Upper lobe of right lung (tissue), 1 donor: ENCODE data around the gene ST8SIA5. TPM values are rescaled to one million over a fixed set of nuclear protein-coding genes. Genes with fewer than 3 reads are reported as not detected.
A peak's percentile ranks its signal among the peaks of the same experiment; 100 is the strongest.

Experiments
- ATAC-seq: fragments of 200-7000 bp; cut with Tn5 transposase; one replicate; pipeline ENCODE4 v1.9.1; 2020; ENCODE audit warnings: mild to moderate bottlenecking, moderate library complexity
- DNase-seq: peaks from one replicate; pipeline ENCODE4 v3.0.0-alpha.2; 2020
- H3K27ac ChIP-seq: fragments of 200-600 bp; one replicate; pipeline ENCODE4 v1.8.0; 2022
- H3K27me3 ChIP-seq: fragments of 200-600 bp; one replicate; pipeline ENCODE4 v1.8.0; 2022; ENCODE audit warnings: mild to moderate bottlenecking
- H3K36me3 ChIP-seq: fragments of 200-600 bp; one replicate; pipeline ENCODE4 v1.8.0; 2022
- H3K4me1 ChIP-seq: fragments of 200-600 bp; one replicate; pipeline ENCODE4 v1.8.0; 2022
- H3K4me3 ChIP-seq: fragments of 200-600 bp; one replicate; pipeline ENCODE4 v1.8.0; 2022; ENCODE audit warnings: mild to moderate bottlenecking
- H3K9me3 ChIP-seq: fragments of 200-600 bp; one replicate; pipeline ENCODE4 v1.8.0; 2022
- intact Hi-C: fragments of 100-400 bp; cut with DNase I; formaldehyde crosslinking; loops from one replicate; pipeline ENCODE4 v1.11.0; 2022
- total RNA-seq: library from RNA; stranded (reverse); fragmentation: NEBNext Ultra II Directional; extraction: Animal tissue kit (Norgen Biotek cat#: 25700); gene quantifications from one replicate; pipeline ENCODE4 v1.2.1, GENCODE V29; 2021
- TF ChIP-seq, protein P1 (sequence below): fragments of 200-600 bp; IDR thresholded peaks from one replicate; pipeline ENCODE4 v1.8.0; 2022; ENCODE audit warnings: antibody characterized with exemption
- donor health status: DM: no; HTN: yes; CAD: no; lungs with severe emphysema.

ST8SIA5 gene
- total RNA-seq, 1 donor from 2014 or later: not detected

DNA sequence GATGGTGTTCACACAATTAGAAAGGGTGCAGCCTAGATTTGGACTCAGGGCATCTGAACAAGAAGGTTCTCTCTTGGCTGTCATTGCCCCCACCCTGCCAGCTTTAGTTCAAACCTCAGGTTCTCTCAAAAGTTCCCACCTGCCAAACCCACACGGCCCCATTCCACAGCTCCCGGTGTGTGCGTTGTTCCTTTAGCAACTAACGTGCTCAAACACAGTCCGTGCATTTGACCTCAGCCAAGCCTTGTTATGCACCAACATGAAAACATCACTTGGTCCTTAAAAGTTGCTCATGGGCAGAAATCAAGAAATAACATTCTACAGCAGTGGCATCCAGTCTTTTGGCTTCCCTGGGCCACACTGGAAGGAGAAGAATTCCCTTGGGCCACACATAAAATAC is 131.8 kb downstream of the ST8SIA5 start:
- H3K4me1 ChIP-seq: no peaks in the 10 kb centered on the region
- TF ChIP-seq, protein P1, sequence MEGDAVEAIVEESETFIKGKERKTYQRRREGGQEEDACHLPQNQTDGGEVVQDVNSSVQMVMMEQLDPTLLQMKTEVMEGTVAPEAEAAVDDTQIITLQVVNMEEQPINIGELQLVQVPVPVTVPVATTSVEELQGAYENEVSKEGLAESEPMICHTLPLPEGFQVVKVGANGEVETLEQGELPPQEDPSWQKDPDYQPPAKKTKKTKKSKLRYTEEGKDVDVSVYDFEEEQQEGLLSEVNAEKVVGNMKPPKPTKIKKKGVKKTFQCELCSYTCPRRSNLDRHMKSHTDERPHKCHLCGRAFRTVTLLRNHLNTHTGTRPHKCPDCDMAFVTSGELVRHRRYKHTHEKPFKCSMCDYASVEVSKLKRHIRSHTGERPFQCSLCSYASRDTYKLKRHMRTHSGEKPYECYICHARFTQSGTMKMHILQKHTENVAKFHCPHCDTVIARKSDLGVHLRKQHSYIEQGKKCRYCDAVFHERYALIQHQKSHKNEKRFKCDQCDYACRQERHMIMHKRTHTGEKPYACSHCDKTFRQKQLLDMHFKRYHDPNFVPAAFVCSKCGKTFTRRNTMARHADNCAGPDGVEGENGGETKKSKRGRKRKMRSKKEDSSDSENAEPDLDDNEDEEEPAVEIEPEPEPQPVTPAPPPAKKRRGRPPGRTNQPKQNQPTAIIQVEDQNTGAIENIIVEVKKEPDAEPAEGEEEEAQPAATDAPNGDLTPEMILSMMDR: no peak
- ATAC-seq (no peak), DNase-seq (no peak)
- H3K27me3 ChIP-seq: no peaks in the 10 kb centered on the region
- H3K9me3 ChIP-seq: no peaks in the 10 kb centered on the region
- H3K4me3 ChIP-seq: no peak overlapping the region
- no peaks in the 10 kb centered on the region for H3K36me3 ChIP-seq
- intact Hi-C loops: no loop called here
- H3K27ac ChIP-seq: no peak overlapping the region

DNA sequence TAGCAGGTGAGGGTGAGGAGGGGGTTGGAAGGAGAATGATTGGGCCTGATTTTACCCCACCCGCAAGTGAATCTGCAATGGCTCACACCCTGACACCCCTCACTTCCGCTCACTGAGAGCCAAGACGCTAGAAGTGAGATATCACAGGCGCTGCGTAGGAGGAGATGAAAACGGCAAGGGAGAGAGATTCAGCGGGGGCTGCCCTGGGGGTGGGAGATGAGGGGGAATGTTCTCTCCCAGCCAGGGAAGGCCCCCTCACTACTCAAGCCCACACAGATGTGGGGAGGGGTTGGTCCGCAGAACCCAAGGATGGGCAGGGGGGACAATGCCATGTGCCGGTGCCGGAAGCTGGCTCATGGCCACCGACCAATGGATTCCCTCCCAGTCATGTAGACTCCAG is 132.7 kb downstream of the ST8SIA5 start:
- H3K4me3 ChIP-seq: no peak overlapping the region
- no peak overlapping the region for H3K27ac ChIP-seq
- no peak for ATAC-seq
- TF ChIP-seq, protein P1: no peak
- intact Hi-C loops: no loop called here
- no peaks in the 10 kb centered on the region for H3K36me3 ChIP-seq
- no peaks in the 10 kb centered on the region for H3K27me3 ChIP-seq
- no peaks in the 10 kb centered on the region for H3K9me3 ChIP-seq
- DNase-seq: no peak
- H3K4me1 ChIP-seq: no peaks in the 10 kb centered on the region

DNA sequence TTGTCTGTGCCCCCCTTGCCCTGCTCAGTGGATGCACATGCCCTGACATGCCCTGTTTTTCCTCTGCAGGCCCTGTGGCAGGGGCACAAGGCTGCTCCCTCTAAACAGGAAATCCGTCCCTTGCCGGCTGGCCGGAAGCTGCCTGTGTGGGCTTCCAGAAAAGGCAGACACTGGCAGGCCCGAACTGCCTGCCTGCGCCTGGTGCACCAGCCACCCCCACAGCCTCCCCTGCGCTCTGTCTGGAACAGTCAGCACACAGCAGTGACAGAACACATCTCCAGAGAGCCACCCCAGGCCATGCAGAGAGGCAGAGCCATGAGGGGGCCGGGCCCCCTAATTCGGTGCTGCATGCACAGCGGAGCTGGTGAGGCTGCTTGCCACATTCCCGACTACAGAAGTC is 133.3 kb downstream of the ST8SIA5 start:
- ATAC-seq: peak; percentile 56
- Histone ChIP-seq H3K27me3 (no peaks in the 10 kb centered on the region), H3K4me1 (no peaks in the 10 kb centered on the region), H3K27ac (no peak overlapping the region), H3K36me3 (no peaks in the 10 kb centered on the region), H3K9me3 (no peaks in the 10 kb centered on the region), H3K4me3 (no peak overlapping the region)
- DNase-seq: no peak
- intact Hi-C loops: no loop called here
- TF ChIP-seq, protein P1: no peak

DNA sequence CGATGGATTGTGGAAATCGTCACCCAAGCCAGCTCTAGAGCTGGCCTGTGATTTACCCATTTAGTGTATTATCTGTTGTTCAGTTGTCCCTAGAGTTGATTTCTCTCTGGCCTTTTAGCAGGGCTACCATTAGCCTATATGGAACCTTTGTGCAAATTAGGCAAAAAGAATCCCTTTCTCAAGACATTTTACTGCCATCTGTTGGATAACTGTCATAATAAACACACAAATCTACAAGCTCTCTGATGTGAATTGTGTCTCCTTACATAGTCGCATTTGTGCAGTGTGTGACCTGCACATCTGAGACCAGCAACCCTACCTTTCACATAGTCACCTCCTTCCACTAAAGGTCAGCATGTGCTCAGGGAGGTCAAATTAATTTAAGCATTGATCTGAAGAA is 133.9 kb downstream of the ST8SIA5 start:
- Histone ChIP-seq H3K9me3 (no peaks in the 10 kb centered on the region), H3K36me3 (no peaks in the 10 kb centered on the region), H3K4me1 (no peaks in the 10 kb centered on the region), H3K4me3 (no peak overlapping the region), H3K27me3 (no peaks in the 10 kb centered on the region), H3K27ac (no peak overlapping the region)
- no peak for DNase-seq
- intact Hi-C loops: no loop called here
- TF ChIP-seq, protein P1: no peak
- ATAC-seq: no peak

DNA sequence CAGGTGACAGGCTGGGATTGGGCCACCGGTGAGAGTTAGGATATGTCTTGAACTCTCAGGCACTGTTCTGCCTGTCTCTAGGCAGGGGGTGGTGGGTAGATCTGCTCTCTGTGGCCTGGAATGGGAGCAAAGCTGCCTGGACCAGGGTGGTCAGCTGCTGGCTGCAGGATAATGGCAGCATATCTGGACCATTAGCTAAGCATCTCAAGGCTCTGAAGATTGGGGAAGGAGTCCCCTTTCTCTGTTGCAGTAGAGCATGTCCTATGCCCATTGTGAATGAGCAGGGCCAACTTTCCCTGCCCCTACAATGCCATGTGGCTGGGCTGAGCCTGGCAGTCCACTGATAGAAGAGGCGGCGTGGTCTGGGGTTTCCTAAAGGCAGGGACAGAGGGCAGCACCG is 134.4 kb downstream of the ST8SIA5 start:
- Histone ChIP-seq H3K27ac (no peak overlapping the region), H3K4me1 (no peaks in the 10 kb centered on the region), H3K27me3 (no peaks in the 10 kb centered on the region), H3K4me3 (no peak overlapping the region), H3K36me3 (no peaks in the 10 kb centered on the region), H3K9me3 (no peaks in the 10 kb centered on the region)
- TF ChIP-seq, protein P1: no peak
- DNase-seq (no peak), ATAC-seq (no peak)
- intact Hi-C loops: no loop called here

DNA sequence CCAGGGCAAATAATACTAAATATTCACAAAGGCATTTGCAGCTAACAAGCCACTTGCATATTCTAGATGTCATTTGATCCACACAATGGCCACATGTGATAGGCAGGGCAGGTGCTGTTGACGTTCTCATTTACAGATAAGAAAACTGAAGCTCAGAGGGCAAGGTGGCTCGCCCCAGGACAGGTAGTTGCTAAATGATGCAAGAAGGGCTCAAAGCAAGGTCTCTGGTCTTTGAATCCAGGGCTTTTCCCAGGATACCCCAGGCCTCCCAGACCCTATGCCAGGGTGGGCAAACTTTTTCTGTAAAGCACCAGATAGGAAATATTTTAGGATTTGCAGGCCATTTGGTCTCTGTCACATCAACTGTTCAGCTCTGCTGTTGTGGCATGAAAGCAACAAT is 135.0 kb downstream of the ST8SIA5 start:
- TF ChIP-seq, protein P1: no peak
- ATAC-seq (no peak), DNase-seq (no peak)
- no peaks in the 10 kb centered on the region for H3K36me3 ChIP-seq
- no peak overlapping the region for H3K4me3 ChIP-seq
- H3K27ac ChIP-seq: no peak overlapping the region
- H3K9me3 ChIP-seq: no peaks in the 10 kb centered on the region
- no peaks in the 10 kb centered on the region for H3K27me3 ChIP-seq
- intact Hi-C loops: no loop called here
- no peaks in the 10 kb centered on the region for H3K4me1 ChIP-seq
